SK-N-SH treated with all-trans-retinoic acid at 6 μM for 48 hours (cell line): ENCODE measurements around the gene FOXF2.

Experiments used
- CREB5 ChIP-seq: fragments of 250-450 bp; sonication (Bioruptor Pico); IDR thresholded peaks from 2 replicates; pipeline ENCODE4 v1.5.1; 2020; ENCODE audit warnings: low read depth, mild to moderate bottlenecking, moderate library complexity
- PATZ1 ChIP-seq: fragments of 250-450 bp; sonication (Bioruptor Pico); IDR thresholded peaks from 2 replicates; pipeline ENCODE4 v1.8.0; 2020; ENCODE audit warnings: mild to moderate bottlenecking, moderate library complexity, borderline replicate concordance
- PPARA ChIP-seq: fragments of 250-450 bp; sonication (Bioruptor Pico); IDR thresholded peaks from 2 replicates; pipeline ENCODE4 v1.5.0; 2020; ENCODE audit warnings: mild to moderate bottlenecking, borderline replicate concordance
- RARB ChIP-seq: fragments of 250-450 bp; sonication (Bioruptor Pico); IDR thresholded peaks from 2 replicates; pipeline ENCODE4 v1.8.0; 2021; ENCODE audit warnings: mild to moderate bottlenecking, moderate library complexity
- TOX ChIP-seq: fragments of 250-450 bp; sonication (Bioruptor Pico); IDR thresholded peaks from 2 replicates; pipeline ENCODE4 v1.8.0; 2021; ENCODE audit warnings: mild to moderate bottlenecking, moderate library complexity, borderline replicate concordance
- ZFP3 ChIP-seq: fragments of 250-450 bp; sonication (Bioruptor Pico); IDR thresholded peaks from 2 replicates; pipeline ENCODE4 v1.5.0; 2020; ENCODE audit warnings: mild to moderate bottlenecking, moderate library complexity
- ZFP30 ChIP-seq: fragments of 450-650 bp; formaldehyde crosslinking; IDR thresholded peaks from 2 replicates; pipeline ENCODE4 v1.5.0; 2022; ENCODE audit warnings: mild to moderate bottlenecking, moderate library complexity
- ZNF565 ChIP-seq: fragments of 450-650 bp; formaldehyde crosslinking; conservative IDR thresholded peaks from 2 replicates; pipeline ENCODE4 v1.5.0; 2020; ENCODE audit warnings: low read depth, mild to moderate bottlenecking, moderate library complexity
- ZNF70 ChIP-seq: fragments of 450-650 bp; formaldehyde crosslinking; IDR thresholded peaks from 2 replicates; pipeline ENCODE4 v1.5.0; 2020; ENCODE audit warnings: mild to moderate bottlenecking, moderate library complexity
- TF ChIP-seq, protein P1 (sequence below): fragments of 250-450 bp; sonication (Bioruptor Pico); IDR thresholded peaks from 2 replicates; pipeline ENCODE4 v1.5.0; 2020; ENCODE audit warnings: mild to moderate bottlenecking, moderate library complexity

- TF ChIP-seq ZNF70 (CRISPR knock-in tag) = no peak
- no peak for TF ChIP-seq PATZ1 (CRISPR knock-in tag)
- no peak for TF ChIP-seq RARB (CRISPR knock-in tag)
- no peak for TF ChIP-seq CREB5 (CRISPR knock-in tag)
- TF ChIP-seq PPARA = no peak
- no peak for TF ChIP-seq ZFP3 (CRISPR knock-in tag)
- no peak for TF ChIP-seq TOX (CRISPR knock-in tag)
- TF ChIP-seq ZNF565 (CRISPR knock-in tag) = no peak
- TF ChIP-seq ZFP30 (CRISPR knock-in tag) = no peak
- TF ChIP-seq, protein P1, sequence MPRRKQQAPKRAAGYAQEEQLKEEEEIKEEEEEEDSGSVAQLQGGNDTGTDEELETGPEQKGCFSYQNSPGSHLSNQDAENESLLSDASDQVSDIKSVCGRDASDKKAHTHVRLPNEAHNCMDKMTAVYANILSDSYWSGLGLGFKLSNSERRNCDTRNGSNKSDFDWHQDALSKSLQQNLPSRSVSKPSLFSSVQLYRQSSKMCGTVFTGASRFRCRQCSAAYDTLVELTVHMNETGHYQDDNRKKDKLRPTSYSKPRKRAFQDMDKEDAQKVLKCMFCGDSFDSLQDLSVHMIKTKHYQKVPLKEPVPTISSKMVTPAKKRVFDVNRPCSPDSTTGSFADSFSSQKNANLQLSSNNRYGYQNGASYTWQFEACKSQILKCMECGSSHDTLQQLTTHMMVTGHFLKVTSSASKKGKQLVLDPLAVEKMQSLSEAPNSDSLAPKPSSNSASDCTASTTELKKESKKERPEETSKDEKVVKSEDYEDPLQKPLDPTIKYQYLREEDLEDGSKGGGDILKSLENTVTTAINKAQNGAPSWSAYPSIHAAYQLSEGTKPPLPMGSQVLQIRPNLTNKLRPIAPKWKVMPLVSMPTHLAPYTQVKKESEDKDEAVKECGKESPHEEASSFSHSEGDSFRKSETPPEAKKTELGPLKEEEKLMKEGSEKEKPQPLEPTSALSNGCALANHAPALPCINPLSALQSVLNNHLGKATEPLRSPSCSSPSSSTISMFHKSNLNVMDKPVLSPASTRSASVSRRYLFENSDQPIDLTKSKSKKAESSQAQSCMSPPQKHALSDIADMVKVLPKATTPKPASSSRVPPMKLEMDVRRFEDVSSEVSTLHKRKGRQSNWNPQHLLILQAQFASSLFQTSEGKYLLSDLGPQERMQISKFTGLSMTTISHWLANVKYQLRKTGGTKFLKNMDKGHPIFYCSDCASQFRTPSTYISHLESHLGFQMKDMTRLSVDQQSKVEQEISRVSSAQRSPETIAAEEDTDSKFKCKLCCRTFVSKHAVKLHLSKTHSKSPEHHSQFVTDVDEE (CRISPR knock-in tag) = no peak
Measured at GRCh38 chr6:1383729-1384548, 5.4 kb upstream of the FOXF2 start.
